Activated CD4-positive, alpha-beta T cell treated with anti-CD3 and anti-CD28 coated beads, Interleukin-2, Interleukin-6, amounts not matched to agents 100 ng/mL and 50 ng/mL, durations not matched to agents 16 hours and 8 hours (primary cell): ENCODE data around the gene CTTNBP2NL.

ENCODE experiments used
- DNase-seq: peaks from one replicate; pipeline ENCODE4 v3.0.0-alpha.2; 2020

CTTNBP2NL gene

DNA sequence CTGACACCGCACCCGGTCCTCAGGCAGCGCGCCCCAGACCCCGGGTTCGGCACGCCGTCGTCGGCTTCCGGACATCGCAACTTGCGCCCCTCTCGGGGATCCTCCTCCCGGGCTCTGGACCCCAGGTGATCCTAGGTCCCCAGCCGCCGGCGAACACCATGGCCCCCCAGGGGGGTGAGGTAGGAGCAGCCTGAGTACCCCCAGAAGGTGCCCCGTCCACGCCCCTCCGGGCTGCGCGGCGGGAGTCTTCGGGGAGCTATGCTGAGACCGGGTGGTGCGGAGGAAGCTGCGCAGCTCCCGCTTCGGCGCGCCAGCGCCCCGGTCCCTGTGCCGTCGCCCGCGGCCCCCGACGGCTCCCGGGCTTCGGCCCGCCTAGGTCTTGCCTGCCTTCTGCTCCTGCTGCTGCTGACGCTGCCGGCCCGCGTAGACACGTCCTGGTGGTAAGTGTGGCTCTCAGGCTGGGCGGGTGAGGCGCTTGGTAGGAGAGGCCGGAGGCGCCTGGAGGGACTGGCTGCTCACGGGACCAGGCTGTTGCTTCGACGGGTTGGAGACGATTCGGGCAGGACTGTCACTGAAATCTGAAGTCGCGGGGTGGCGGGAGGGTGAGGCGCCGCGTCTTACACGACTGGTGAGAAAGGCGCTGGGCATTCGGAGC is 113.1 kb downstream of the CTTNBP2NL start:
- DNase-seq, result peak; percentile 3

DNA sequence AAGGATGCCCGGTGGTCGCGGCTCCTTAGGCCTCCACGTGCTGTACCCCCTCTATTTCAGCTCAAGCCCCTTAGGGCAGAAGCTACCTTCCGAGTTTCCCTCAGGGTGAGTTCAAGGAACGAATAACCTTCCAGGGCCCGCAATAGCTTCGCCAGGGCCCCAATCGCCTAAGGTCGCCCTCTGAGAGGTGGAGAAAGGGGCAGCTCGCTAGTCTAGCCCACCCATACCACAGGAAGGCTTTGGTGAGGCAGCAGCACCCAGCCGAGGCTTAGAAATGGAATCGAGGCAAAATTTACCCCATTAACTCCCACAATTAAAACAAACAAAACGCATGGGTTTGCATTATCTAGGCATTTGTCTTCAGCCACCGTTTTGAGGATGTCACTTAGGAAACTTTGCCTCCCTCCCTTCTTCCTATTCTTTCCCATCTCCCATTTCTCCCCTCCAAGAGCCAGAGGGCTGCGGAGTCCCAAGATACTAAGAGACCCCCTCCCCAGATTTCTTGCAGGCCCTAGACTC is 113.7 kb downstream of the CTTNBP2NL start:
- DNase-seq, result no peak

- DNase-seq, result no peak
These were observed 114.3 kb downstream of the CTTNBP2NL start for GRCh38 chr1:112510340-112510739.
